HUES48 (cell line): Measurements from ENCODE around the gene SCARF1.
A peak's percentile ranks its signal among the peaks of the same experiment; 100 is the strongest.

Source experiments
- H3K27ac ChIP-seq: one replicate; pipeline ENCODE4 v1.7.0; 2013; ENCODE audit warnings: low read depth, low read length, inconsistent platforms
- H3K27me3 ChIP-seq: 2 replicates; pipeline ENCODE4 v1.6.1; 2013; ENCODE audit warnings: mild to moderate bottlenecking, low read length; ENCODE audit not compliant: control insufficient read depth, insufficient read depth
- H3K36me3 ChIP-seq: 2 replicates; pipeline ENCODE4 v1.6.1; 2013; ENCODE audit warnings: low read length; ENCODE audit not compliant: control insufficient read depth, insufficient read depth
- H3K4me1 ChIP-seq: 2 replicates; pipeline ENCODE4 v1.6.1; 2013; ENCODE audit warnings: mild to moderate bottlenecking, low read length; ENCODE audit not compliant: control insufficient read depth, insufficient read depth
- H3K4me3 ChIP-seq: 2 replicates; pipeline ENCODE4 v1.5.1; 2013; ENCODE audit warnings: mild to moderate bottlenecking, low read depth, low read length
- H3K9ac ChIP-seq: 2 replicates; pipeline ENCODE4 v1.6.1; 2013; ENCODE audit warnings: mild to moderate bottlenecking, low read depth, low read length, moderate library complexity
- H3K9me3 ChIP-seq: 2 replicates; pipeline ENCODE4 v1.6.1; 2013; ENCODE audit warnings: low read length; ENCODE audit not compliant: control insufficient read depth, insufficient read depth

The SCARF1 gene

GRCh38 chr17:1626333-1626732 lies 19.2 kb downstream of the SCARF1 start:
- Histone ChIP-seq H3K4me1 (peaks cover 4% of the 10 kb centered on the region; the same call in 1 of the 2 replicates), H3K27me3 (no peaks in the 10 kb centered on the region), H3K4me3 (no peak overlapping the region), H3K9ac (no peak overlapping the region), H3K27ac (peak overlapping the region; percentile 60), H3K36me3 (0 out of 2 replicates have a peak, but pooled peaks cover 2% of the 10 kb centered on the region), H3K9me3 (no peaks in the 10 kb centered on the region)

- Histone ChIP-seq H3K4me3 (no peak overlapping the region), H3K27ac (no peak overlapping the region), H3K36me3 (0 out of 2 replicates have a peak, but pooled peaks cover 2% of the 10 kb centered on the region), H3K4me1 (peaks cover 4% of the 10 kb centered on the region; the same call in 1 of the 2 replicates), H3K9me3 (no peaks in the 10 kb centered on the region), H3K9ac (no peak overlapping the region), H3K27me3 (no peaks in the 10 kb centered on the region)
Observed at GRCh38 chr17:1625581-1625980, 20.0 kb downstream of the SCARF1 start.

GRCh38 chr17:1625053-1625452 lies 20.5 kb downstream of the SCARF1 start:
- Histone ChIP-seq H3K9me3 (no peaks in the 10 kb centered on the region), H3K36me3 (0 out of 2 replicates have a peak, but pooled peaks cover 2% of the 10 kb centered on the region), H3K4me1 (peaks cover 4% of the 10 kb centered on the region; the same call in 1 of the 2 replicates), H3K4me3 (no peak overlapping the region), H3K27me3 (no peaks in the 10 kb centered on the region), H3K27ac (no peak overlapping the region), H3K9ac (no peak overlapping the region)

GRCh38 chr17:1624650-1625049 lies 20.9 kb downstream of the SCARF1 start:
- no peaks in the 10 kb centered on the region for H3K9me3 ChIP-seq
- no peaks in the 10 kb centered on the region for H3K27me3 ChIP-seq
- no peak overlapping the region for H3K9ac ChIP-seq
- no peak overlapping the region for H3K4me3 ChIP-seq
- no peak overlapping the region for H3K27ac ChIP-seq
- H3K36me3 ChIP-seq: 0 out of 2 replicates have a peak, but pooled peaks cover 2% of the 10 kb centered on the region
- peaks cover 4% of the 10 kb centered on the region; the same call in 1 of the 2 replicates for H3K4me1 ChIP-seq

- H3K27me3 ChIP-seq: no peaks in the 10 kb centered on the region
- peaks cover 4% of the 10 kb centered on the region; the same call in 1 of the 2 replicates for H3K4me1 ChIP-seq
- no peak overlapping the region for H3K9ac ChIP-seq
- H3K27ac ChIP-seq: no peak overlapping the region
- no peaks in the 10 kb centered on the region for H3K9me3 ChIP-seq
- H3K36me3 ChIP-seq: 0 out of 2 replicates have a peak, but pooled peaks cover 2% of the 10 kb centered on the region
- H3K4me3 ChIP-seq: no peak overlapping the region
Observed at GRCh38 chr17:1623057-1623630, 22.4 kb downstream of the SCARF1 start.

GRCh38 chr17:1621273-1621954 lies 24.1 kb downstream of the SCARF1 start:
- Histone ChIP-seq H3K4me1 (no peaks in the 10 kb centered on the region), H3K27ac (no peak overlapping the region), H3K27me3 (no peaks in the 10 kb centered on the region), H3K4me3 (no peak overlapping the region), H3K9ac (no peak overlapping the region), H3K36me3 (0 out of 2 replicates have a peak, but pooled peaks cover 6% of the 10 kb centered on the region), H3K9me3 (no peaks in the 10 kb centered on the region)

- no peak overlapping the region for H3K27ac ChIP-seq
- no peaks in the 10 kb centered on the region for H3K4me1 ChIP-seq
- H3K9ac ChIP-seq: no peak overlapping the region
- no peaks in the 10 kb centered on the region for H3K9me3 ChIP-seq
- H3K27me3 ChIP-seq: no peaks in the 10 kb centered on the region
- H3K36me3 ChIP-seq: 0 out of 2 replicates have a peak, but pooled peaks cover 7% of the 10 kb centered on the region
- no peak overlapping the region for H3K4me3 ChIP-seq
Observed at GRCh38 chr17:1620486-1620885, 25.0 kb downstream of the SCARF1 start.

GRCh38 chr17:1617620-1618174 lies 27.8 kb downstream of the SCARF1 start:
- Histone ChIP-seq H3K27ac (no peak overlapping the region), H3K4me1 (no peaks in the 10 kb centered on the region), H3K27me3 (no peaks in the 10 kb centered on the region), H3K9ac (no peak overlapping the region), H3K9me3 (no peaks in the 10 kb centered on the region), H3K4me3 (no peak overlapping the region), H3K36me3 (peaks cover 8% of the 10 kb centered on the region; the same call in 1 of the 2 replicates)

GRCh38 chr17:1616101-1616500 lies 29.4 kb downstream of the SCARF1 start:
- Histone ChIP-seq H3K4me3 (no peak overlapping the region), H3K9ac (no peak overlapping the region), H3K27me3 (no peaks in the 10 kb centered on the region), H3K9me3 (no peaks in the 10 kb centered on the region), H3K27ac (no peak overlapping the region), H3K4me1 (no peaks in the 10 kb centered on the region), H3K36me3 (peaks cover 8% of the 10 kb centered on the region; the same call in 1 of the 2 replicates)

GRCh38 chr17:1612400-1612799 lies 33.1 kb downstream of the SCARF1 start:
- peaks cover 8% of the 10 kb centered on the region; the same call in 1 of the 2 replicates for H3K36me3 ChIP-seq
- no peaks in the 10 kb centered on the region for H3K27me3 ChIP-seq
- no peak overlapping the region for H3K4me3 ChIP-seq
- no peaks in the 10 kb centered on the region for H3K4me1 ChIP-seq
- no peak overlapping the region for H3K9ac ChIP-seq
- no peak overlapping the region for H3K27ac ChIP-seq
- no peaks in the 10 kb centered on the region for H3K9me3 ChIP-seq

GRCh38 chr17:1611715-1612114 lies 33.8 kb downstream of the SCARF1 start:
- H3K4me3 ChIP-seq: no peak overlapping the region
- H3K27ac ChIP-seq: no peak overlapping the region
- no peaks in the 10 kb centered on the region for H3K9me3 ChIP-seq
- H3K4me1 ChIP-seq: no peaks in the 10 kb centered on the region
- no peaks in the 10 kb centered on the region for H3K27me3 ChIP-seq
- no peak overlapping the region for H3K9ac ChIP-seq
- peaks cover 8% of the 10 kb centered on the region; the same call in 1 of the 2 replicates for H3K36me3 ChIP-seq
